GM10266 (cell line): Measurements from ENCODE around the gene SND1.

Experiments used
- DNase-seq: peaks from one replicate; pipeline ENCODE4 v3.0.0; 2012; ENCODE audit errors: extremely low spot score
- TF ChIP-seq, protein P1 (sequence below): IDR thresholded peaks from 2 replicates; pipeline ENCODE4 v1.5.1; 2012; ENCODE audit warnings: mild to moderate bottlenecking, low read depth; ENCODE audit not compliant: control insufficient read depth, insufficient read depth; ENCODE audit errors: missing control alignments

The SND1 gene

GRCh38 chr7:127771707-127772106 lies 119.7 kb downstream of the SND1 start:
- DNase-seq = no peak
- TF ChIP-seq, protein P1, sequence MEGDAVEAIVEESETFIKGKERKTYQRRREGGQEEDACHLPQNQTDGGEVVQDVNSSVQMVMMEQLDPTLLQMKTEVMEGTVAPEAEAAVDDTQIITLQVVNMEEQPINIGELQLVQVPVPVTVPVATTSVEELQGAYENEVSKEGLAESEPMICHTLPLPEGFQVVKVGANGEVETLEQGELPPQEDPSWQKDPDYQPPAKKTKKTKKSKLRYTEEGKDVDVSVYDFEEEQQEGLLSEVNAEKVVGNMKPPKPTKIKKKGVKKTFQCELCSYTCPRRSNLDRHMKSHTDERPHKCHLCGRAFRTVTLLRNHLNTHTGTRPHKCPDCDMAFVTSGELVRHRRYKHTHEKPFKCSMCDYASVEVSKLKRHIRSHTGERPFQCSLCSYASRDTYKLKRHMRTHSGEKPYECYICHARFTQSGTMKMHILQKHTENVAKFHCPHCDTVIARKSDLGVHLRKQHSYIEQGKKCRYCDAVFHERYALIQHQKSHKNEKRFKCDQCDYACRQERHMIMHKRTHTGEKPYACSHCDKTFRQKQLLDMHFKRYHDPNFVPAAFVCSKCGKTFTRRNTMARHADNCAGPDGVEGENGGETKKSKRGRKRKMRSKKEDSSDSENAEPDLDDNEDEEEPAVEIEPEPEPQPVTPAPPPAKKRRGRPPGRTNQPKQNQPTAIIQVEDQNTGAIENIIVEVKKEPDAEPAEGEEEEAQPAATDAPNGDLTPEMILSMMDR = no peak

- TF ChIP-seq, protein P1 = no peak
- no peak for DNase-seq
These were observed 124.9 kb downstream of the SND1 start for GRCh38 chr7:127776776-127777386.

- no peak for DNase-seq
- TF ChIP-seq, protein P1 = no peak
These were observed 128.5 kb downstream of the SND1 start for GRCh38 chr7:127780489-127780888.

GRCh38 chr7:127781081-127781480 lies 129.1 kb downstream of the SND1 start:
- TF ChIP-seq, protein P1 = no peak

GRCh38 chr7:127782075-127782474 lies 130.1 kb downstream of the SND1 start:
- TF ChIP-seq, protein P1 = no peak
- DNase-seq = no peak

More at GRCh38 chr7:127781081-127781480, 129.1 kb downstream of the SND1 start:
- no peak for DNase-seq

DNA sequence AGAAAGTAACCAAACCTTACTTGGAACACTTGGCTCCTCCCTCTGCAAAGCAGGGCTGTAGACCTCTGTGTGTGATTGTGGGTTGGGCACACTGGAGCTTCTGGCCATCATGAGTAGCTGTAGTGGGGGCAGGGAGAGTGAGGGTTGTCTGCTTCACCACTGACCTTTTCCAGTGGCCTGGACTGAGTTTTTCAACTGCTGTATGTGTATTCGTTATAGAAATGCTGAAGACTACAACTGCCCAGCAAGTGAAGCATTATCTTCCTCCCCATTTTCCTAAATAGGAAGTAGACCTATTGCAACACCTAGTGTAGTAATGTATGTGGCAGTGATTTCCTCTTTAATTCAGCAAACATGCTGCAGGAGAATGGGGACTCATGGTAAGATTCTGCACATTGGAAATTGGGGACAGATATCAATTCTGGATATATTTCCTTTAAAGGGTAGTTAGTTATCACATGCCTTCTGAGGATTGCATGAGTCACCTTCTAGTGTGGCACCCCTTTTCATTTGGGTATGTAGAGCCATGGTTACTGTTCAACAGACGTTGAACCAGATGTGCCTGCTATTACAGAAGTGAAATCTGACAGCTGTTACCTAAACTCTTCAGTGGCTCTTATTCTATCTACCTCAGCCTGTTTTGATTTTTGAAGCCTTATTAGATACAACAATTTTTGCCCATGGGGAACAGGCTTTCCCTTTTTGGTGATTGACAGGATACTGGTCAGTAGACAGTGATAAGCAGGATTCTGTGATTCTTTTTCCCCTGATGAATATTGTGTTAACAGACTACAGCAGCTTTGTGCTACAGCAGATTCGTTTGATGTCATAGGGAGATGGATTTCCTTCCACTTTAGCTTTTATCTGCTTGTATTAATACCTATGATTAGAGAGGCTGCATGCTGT lies 130.9 kb downstream of the SND1 start:
- DNase-seq = no peak
- TF ChIP-seq, protein P1 = no peak

DNA sequence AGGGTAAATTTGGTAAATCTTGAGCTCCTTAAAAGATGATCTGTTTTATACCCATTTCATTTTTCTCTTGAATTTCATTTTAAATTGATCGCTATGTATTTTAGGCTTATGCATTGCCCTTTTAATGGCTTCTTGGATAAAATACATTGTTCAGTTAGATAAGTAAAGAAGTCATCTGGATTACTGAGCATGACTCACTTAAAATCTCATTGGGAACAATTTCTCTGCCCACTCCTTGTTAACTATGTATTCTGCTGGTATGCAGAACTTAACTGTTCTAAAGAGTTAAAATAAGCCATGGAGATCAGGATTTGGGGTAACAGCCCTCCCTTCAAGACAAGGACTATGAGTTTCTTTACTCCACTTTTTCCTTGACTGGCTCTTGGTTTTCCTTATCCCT lies 134.2 kb downstream of the SND1 start:
- TF ChIP-seq, protein P1 = no peak
- DNase-seq = no peak
